ENCODE data around the gene OR1M1. TPM values are rescaled to one million over a fixed set of nuclear protein-coding genes. Genes with fewer than 3 reads are reported as not detected.

Gene OR1M1
- total and polyA plus RNA-seq, 9 of the 15 experiments (the other 6 are each of a cell fraction or from before 2014, with no cell fraction given), result not detected

GRCh38 chr19:9037400-9038062 is 49.3 kb upstream of the OR1M1 start:
- 0% methylated on average over 7 of the region's 8 CpGs for WGBS (ENCODE audit: insufficient coverage, low coverage, missing lambda C conversion rate)
- TF ChIP-seq ZNF384 (IDR thresholded peaks at IDR 0.05; ENCODE audit: low read depth, low read length) (peak; percentile 8; the same call in 1 of the 2 replicates), ETS2 (tag; IDR thresholded peaks at IDR 0.05; ENCODE audit: borderline replicate concordance, poor library complexity, severe bottlenecking) (no peak), CBFA2T3 (IDR thresholded peaks at IDR 0.05) (0 out of 2 replicates have a peak, but pooled peaks have one; percentile 11)
- TF ChIP-seq, protein P1, sequence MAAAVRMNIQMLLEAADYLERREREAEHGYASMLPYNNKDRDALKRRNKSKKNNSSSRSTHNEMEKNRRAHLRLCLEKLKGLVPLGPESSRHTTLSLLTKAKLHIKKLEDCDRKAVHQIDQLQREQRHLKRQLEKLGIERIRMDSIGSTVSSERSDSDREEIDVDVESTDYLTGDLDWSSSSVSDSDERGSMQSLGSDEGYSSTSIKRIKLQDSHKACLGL (CRISPR knock-in tag; IDR thresholded peaks at IDR 0.05; ENCODE audit: borderline replicate concordance, poor library complexity, severe bottlenecking), result no peak
- H3K9ac ChIP-seq (ENCODE audit: insufficient read depth in 1 of 2, low read depth in 2 of 2, low read length in 2 of 2), result no peak overlapping the region
- H4K20me1 ChIP-seq (replicated peaks; ENCODE audit: control insufficient read depth, insufficient read depth, low read length), result no peaks in the 10 kb centered on the region
- H3K4me1 ChIP-seq (replicated peaks in 1 of 2; ENCODE audit: control insufficient read depth in 2 of 2, insufficient read depth in 2 of 2, low read length in 2 of 2), result no peaks in the 10 kb centered on the region
- ATAC-seq (no peak), FAIRE-seq (no peak), DNase-seq (ENCODE audit: extremely low read depth in 1 of 4, low spot score in 3 of 4) (peak in 1 of 4 experiments; percentile 9)
- ChIA-PET POLR2A (no interaction called here), CTCF (ENCODE audit: low intra/inter-chr PET ratio) (no interaction called here)
- H3K9me3 ChIP-seq (replicated peaks; ENCODE audit: control insufficient read depth, insufficient read depth, low read depth, low read length), result no peaks in the 10 kb centered on the region
- in situ Hi-C loops (cut with MboI) (no loop called here), intact Hi-C loops (cut with micrococcal nuclease) (no loop called here)
- no peaks in the 10 kb centered on the region for H3K9me1 ChIP-seq (ENCODE audit: control insufficient read depth, insufficient read depth, low read length)
- H3K27me3 ChIP-seq (ENCODE audit: control insufficient read depth in 2 of 2, insufficient read depth in 2 of 2, low read length in 2 of 2), result peaks cover 5 to 47% of the 10 kb centered on the region in 2 experiments; a peak in 4 of 5 replicates
- H3K4me3 ChIP-seq, result no peak overlapping the region
- H3K4me2 ChIP-seq (ENCODE audit: insufficient read depth, low read length), result no peak overlapping the region
- no peak overlapping the region for H3K27ac ChIP-seq (ENCODE audit: extremely low read depth, low read depth, low read length)
- H3K79me2 ChIP-seq (ENCODE audit: control insufficient read depth, insufficient read depth, low read length), result no peaks in the 10 kb centered on the region
- H3K36me3 ChIP-seq (ENCODE audit: control insufficient read depth, insufficient read depth, low read length), result no peaks in the 10 kb centered on the region
- no TSS peak for BruUV-seq (replicated peaks)
- H2AFZ ChIP-seq (ENCODE audit: low read depth, low read length), result no peak overlapping the region

DNA sequence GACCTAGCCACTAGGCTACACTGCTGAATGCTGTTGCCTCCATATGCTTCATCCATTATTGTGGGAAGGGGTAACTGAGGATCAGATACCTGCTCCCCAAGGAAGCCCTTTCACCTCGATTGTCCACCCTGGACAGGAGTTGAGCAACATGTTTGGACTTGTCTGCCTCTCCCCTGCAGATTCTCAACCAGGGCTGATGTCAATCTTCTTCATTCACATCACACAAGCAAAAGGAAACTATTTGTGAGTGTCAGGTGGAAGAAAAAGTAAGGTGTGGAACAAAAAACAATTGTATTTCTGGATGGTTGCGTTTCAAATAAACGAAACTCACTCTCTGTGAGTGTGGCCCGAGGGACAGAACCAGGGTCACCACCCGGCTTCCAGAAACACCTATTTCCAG is 47.1 kb upstream of the OR1M1 start:
- FAIRE-seq (no peak), DNase-seq (ENCODE audit: extremely low read depth in 1 of 4, low spot score in 3 of 4) (no peak), ATAC-seq (no peak)
- ChIA-PET CTCF (ENCODE audit: low intra/inter-chr PET ratio) (no interaction called here), POLR2A (no interaction called here)
- H3K4me2 ChIP-seq (ENCODE audit: insufficient read depth, low read length), result no peak overlapping the region
- 1% methylated on average over 5 of the region's 5 CpGs for WGBS (ENCODE audit: insufficient coverage, low coverage, missing lambda C conversion rate)
- H3K27me3 ChIP-seq (ENCODE audit: control insufficient read depth in 2 of 2, insufficient read depth in 2 of 2, low read length in 2 of 2), result peaks cover 5 to 45% of the 10 kb centered on the region in 2 experiments; a peak in 4 of 5 replicates
- in situ Hi-C loops (cut with MboI) (no loop called here), intact Hi-C loops (cut with micrococcal nuclease) (no loop called here)
- no peak for TF ChIP-seq NR1H2 (CRISPR knock-in tag; IDR thresholded peaks at IDR 0.05)
- no peak for TF ChIP-seq SIRT6 (IDR thresholded peaks at IDR 0.05; ENCODE audit: low read depth, low read length)
- no peak for TF ChIP-seq ARNT (IDR thresholded peaks at IDR 0.05)
- TF ChIP-seq RB1 (IDR thresholded peaks at IDR 0.05; ENCODE audit: low read depth), result no peak
- TF ChIP-seq, protein P2, sequence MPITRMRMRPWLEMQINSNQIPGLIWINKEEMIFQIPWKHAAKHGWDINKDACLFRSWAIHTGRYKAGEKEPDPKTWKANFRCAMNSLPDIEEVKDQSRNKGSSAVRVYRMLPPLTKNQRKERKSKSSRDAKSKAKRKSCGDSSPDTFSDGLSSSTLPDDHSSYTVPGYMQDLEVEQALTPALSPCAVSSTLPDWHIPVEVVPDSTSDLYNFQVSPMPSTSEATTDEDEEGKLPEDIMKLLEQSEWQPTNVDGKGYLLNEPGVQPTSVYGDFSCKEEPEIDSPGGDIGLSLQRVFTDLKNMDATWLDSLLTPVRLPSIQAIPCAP (CRISPR knock-in tag; IDR thresholded peaks at IDR 0.05; ENCODE audit: borderline replicate concordance), result no peak
- TF ChIP-seq DEAF1 (CRISPR knock-in tag; IDR thresholded peaks at IDR 0.05), result no peak
- TF ChIP-seq SNRNP70 (optimal IDR thresholded peaks at IDR 0.05; ENCODE audit: low read depth, low read length), result no peak
- no peak for TF ChIP-seq ZBTB17 (CRISPR knock-in tag; IDR thresholded peaks at IDR 0.05)
- no peak for TF ChIP-seq POLR2B (IDR thresholded peaks at IDR 0.05; ENCODE audit: low read depth, partially characterized antibody)
- no peak for TF ChIP-seq ZNF561 (CRISPR knock-in tag; conservative IDR thresholded peaks at IDR 0.05)
- H3K9me3 ChIP-seq (replicated peaks; ENCODE audit: control insufficient read depth, insufficient read depth, low read depth, low read length), result no peaks in the 10 kb centered on the region
- no peaks in the 10 kb centered on the region for H3K4me1 ChIP-seq (replicated peaks in 1 of 2; ENCODE audit: control insufficient read depth in 2 of 2, insufficient read depth in 2 of 2, low read length in 2 of 2)
- H3K36me3 ChIP-seq (ENCODE audit: control insufficient read depth, insufficient read depth, low read length), result no peaks in the 10 kb centered on the region
- H2AFZ ChIP-seq (ENCODE audit: low read depth, low read length), result no peak overlapping the region
- no peaks in the 10 kb centered on the region for H3K9me1 ChIP-seq (ENCODE audit: control insufficient read depth, insufficient read depth, low read length)
- H3K27ac ChIP-seq (ENCODE audit: extremely low read depth, low read depth, low read length), result no peak overlapping the region
- no peak overlapping the region for H3K9ac ChIP-seq (ENCODE audit: insufficient read depth in 1 of 2, low read depth in 2 of 2, low read length in 2 of 2)
- no peaks in the 10 kb centered on the region for H3K79me2 ChIP-seq (ENCODE audit: control insufficient read depth, insufficient read depth, low read length)
- no TSS peak for BruUV-seq (replicated peaks)
- H4K20me1 ChIP-seq (replicated peaks; ENCODE audit: control insufficient read depth, insufficient read depth, low read length), result no peaks in the 10 kb centered on the region
- H3K4me3 ChIP-seq, result no peak overlapping the region

Data from K562 (cell line).